ENCODE results near the gene ARNT2. TPM values are rescaled to one million over a fixed set of nuclear protein-coding genes. Genes with fewer than 3 reads are reported as not detected.

Gene ARNT2
- total and polyA plus RNA-seq, 10 of the 15 experiments (the other 5 are each of a cell fraction or from before 2014, with no cell fraction given), result 0.07 to 0.49 (median 0.09) TPM; not detected in 6

DNA sequence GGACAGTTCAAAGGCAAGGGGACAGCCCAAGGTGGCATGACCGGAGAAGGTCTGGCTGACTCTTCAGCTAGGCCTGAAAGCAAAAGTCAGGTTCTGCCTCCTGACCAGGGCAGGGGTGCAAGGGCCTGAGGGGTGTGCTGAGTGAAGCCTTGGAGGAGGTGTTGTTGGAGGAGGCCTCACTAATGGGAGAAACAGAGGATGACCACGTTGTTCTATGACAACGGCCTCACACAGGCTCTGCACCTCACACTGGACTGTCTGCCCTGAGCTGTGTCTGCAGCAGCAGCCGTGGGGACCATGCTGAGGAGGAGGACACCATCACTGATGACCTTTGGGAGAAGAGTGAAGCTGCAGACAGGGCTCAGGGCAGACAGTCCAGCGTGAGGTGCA, 174.0 kb downstream of the ARNT2 start:
- Histone ChIP-seq H3K27ac (ENCODE audit: control insufficient read depth, insufficient read depth) (no peak overlapping the region), H3K4me3 (no peak overlapping the region), H4K20me1 (ENCODE audit: control insufficient read depth, insufficient read depth) (no peaks in the 10 kb centered on the region), H3K9me3 (replicated peaks; ENCODE audit: control insufficient read depth, insufficient read depth, low read length) (no peaks in the 10 kb centered on the region), H3K36me3 (ENCODE audit: control insufficient read depth in 2 of 2, insufficient read depth in 2 of 2, low read length in 1 of 2) (no peaks in the 10 kb centered on the region), H3K9ac (ENCODE audit: control insufficient read depth, insufficient read depth, low read length) (no peak overlapping the region), H3K79me2 (ENCODE audit: control insufficient read depth, insufficient read depth, low read length) (no peaks in the 10 kb centered on the region), H2AFZ (ENCODE audit: control insufficient read depth, low read depth, low read length) (no peak overlapping the region), H3K4me1 (ENCODE audit: control insufficient read depth, insufficient read depth, low read length) (no peaks in the 10 kb centered on the region), H3K27me3 (replicated peaks in 1 of 2; ENCODE audit: control insufficient read depth in 2 of 2, insufficient read depth in 2 of 2, low read length in 1 of 2) (peaks cover 0 to 7% of the 10 kb centered on the region in 2 experiments; a peak in 2 of 4 replicates), H3K4me2 (ENCODE audit: control insufficient read depth, insufficient read depth) (no peak overlapping the region)
- ATAC-seq (no peak), DNase-seq (ENCODE audit: low read depth, low spot score) (no peak), FAIRE-seq (no peak)
- in situ Hi-C loops (cut with MboI) (no loop called here), intact Hi-C loops (cut with micrococcal nuclease; ENCODE audit: unreplicated experiment) (no loop called here)
- BruUV-seq (replicated peaks), result no TSS peak
- no peak for TF ChIP-seq RUNX3 (IDR thresholded peaks at IDR 0.05; ENCODE audit: low read length)
- RAD21 ChIA-PET (ENCODE audit: unreplicated experiment), result interaction anchor here (1.2 kb wide), 1 partner anchor 198 kb away, joined by 3 read pairs; no protein-coding TSS in a partner anchor
- CTCF ChIA-PET, result interaction anchor here (0.6 to 1.2 kb wide), 2 partner anchors 198 to 279 kb away, joined by 3 read pairs; no protein-coding TSS in a partner anchor
- POLR2A ChIA-PET, result no interaction called here
- WGBS (ENCODE audit: insufficient coverage, insufficient replicate concordance, low lambda C conversion rate, missing lambda C conversion rate), result 7% methylated on average over 5 of the region's 5 CpGs
- SMC1A ChIA-PET (ENCODE audit: uncharacterized antibody, unreplicated experiment), result no interaction called here

DNA sequence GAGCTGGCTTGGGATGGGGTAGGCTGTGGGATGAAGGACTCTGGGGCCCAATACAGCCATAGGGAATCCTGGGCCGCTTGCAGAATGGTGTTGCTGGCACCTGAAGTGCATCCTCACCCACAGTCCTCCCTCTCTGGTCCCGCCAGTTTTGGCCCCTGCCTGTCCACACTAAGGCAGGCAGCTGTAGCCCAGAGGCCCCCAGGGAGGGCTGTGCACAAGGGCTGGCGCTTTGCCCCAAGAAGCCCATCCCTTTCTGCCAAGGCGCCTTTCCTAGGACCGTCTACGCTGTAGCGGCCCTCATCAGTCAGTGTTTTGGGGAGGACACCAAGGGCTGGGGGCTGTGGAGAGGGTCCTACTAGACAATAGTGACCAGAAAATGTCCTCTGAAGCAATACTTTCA, 174.7 kb downstream of the ARNT2 start:
- 49% methylated on average over 7 of the region's 7 CpGs for WGBS (ENCODE audit: insufficient coverage, insufficient replicate concordance, low lambda C conversion rate, missing lambda C conversion rate)
- Histone ChIP-seq H3K4me3 (no peak overlapping the region), H3K79me2 (ENCODE audit: control insufficient read depth, insufficient read depth, low read length) (no peaks in the 10 kb centered on the region), H3K9me3 (replicated peaks; ENCODE audit: control insufficient read depth, insufficient read depth, low read length) (no peaks in the 10 kb centered on the region), H3K4me1 (ENCODE audit: control insufficient read depth, insufficient read depth, low read length) (no peaks in the 10 kb centered on the region), H3K27ac (ENCODE audit: control insufficient read depth, insufficient read depth) (no peak overlapping the region), H3K36me3 (ENCODE audit: control insufficient read depth in 2 of 2, insufficient read depth in 2 of 2, low read length in 1 of 2) (no peaks in the 10 kb centered on the region), H2AFZ (ENCODE audit: control insufficient read depth, low read depth, low read length) (no peak overlapping the region), H4K20me1 (ENCODE audit: control insufficient read depth, insufficient read depth) (no peaks in the 10 kb centered on the region), H3K27me3 (replicated peaks in 1 of 2; ENCODE audit: control insufficient read depth in 2 of 2, insufficient read depth in 2 of 2, low read length in 1 of 2) (peaks cover 0 to 7% of the 10 kb centered on the region in 2 experiments; a peak in 2 of 4 replicates), H3K4me2 (ENCODE audit: control insufficient read depth, insufficient read depth) (no peak overlapping the region), H3K9ac (ENCODE audit: control insufficient read depth, insufficient read depth, low read length) (no peak overlapping the region)
- intact Hi-C loops (cut with micrococcal nuclease; ENCODE audit: unreplicated experiment) (no loop called here), in situ Hi-C loops (cut with MboI) (no loop called here)
- DNase-seq (ENCODE audit: low read depth, low spot score) (no peak), FAIRE-seq (no peak), ATAC-seq (no peak)
- RAD21 ChIA-PET (ENCODE audit: unreplicated experiment), result no interaction called here
- BruUV-seq (replicated peaks), result no TSS peak
- CTCF ChIA-PET, result interaction anchor here (0.6 to 0.8 kb wide), 2 partner anchors 11 to 278 kb away, joined by 3 read pairs; no protein-coding TSS in a partner anchor
- POLR2A ChIA-PET, result no interaction called here
- TF ChIP-seq, protein P1, sequence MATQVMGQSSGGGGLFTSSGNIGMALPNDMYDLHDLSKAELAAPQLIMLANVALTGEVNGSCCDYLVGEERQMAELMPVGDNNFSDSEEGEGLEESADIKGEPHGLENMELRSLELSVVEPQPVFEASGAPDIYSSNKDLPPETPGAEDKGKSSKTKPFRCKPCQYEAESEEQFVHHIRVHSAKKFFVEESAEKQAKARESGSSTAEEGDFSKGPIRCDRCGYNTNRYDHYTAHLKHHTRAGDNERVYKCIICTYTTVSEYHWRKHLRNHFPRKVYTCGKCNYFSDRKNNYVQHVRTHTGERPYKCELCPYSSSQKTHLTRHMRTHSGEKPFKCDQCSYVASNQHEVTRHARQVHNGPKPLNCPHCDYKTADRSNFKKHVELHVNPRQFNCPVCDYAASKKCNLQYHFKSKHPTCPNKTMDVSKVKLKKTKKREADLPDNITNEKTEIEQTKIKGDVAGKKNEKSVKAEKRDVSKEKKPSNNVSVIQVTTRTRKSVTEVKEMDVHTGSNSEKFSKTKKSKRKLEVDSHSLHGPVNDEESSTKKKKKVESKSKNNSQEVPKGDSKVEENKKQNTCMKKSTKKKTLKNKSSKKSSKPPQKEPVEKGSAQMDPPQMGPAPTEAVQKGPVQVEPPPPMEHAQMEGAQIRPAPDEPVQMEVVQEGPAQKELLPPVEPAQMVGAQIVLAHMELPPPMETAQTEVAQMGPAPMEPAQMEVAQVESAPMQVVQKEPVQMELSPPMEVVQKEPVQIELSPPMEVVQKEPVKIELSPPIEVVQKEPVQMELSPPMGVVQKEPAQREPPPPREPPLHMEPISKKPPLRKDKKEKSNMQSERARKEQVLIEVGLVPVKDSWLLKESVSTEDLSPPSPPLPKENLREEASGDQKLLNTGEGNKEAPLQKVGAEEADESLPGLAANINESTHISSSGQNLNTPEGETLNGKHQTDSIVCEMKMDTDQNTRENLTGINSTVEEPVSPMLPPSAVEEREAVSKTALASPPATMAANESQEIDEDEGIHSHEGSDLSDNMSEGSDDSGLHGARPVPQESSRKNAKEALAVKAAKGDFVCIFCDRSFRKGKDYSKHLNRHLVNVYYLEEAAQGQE (IDR thresholded peaks at IDR 0.05; ENCODE audit: low read depth, low read length), result no peak
- TF ChIP-seq IKZF1 (conservative IDR thresholded peaks at IDR 0.05) (no peak), BCL11A (IDR thresholded peaks at IDR 0.05; ENCODE audit: low read depth, low read length) (no peak)
- SMC1A ChIA-PET (ENCODE audit: uncharacterized antibody, unreplicated experiment), result no interaction called here

Data from GM12878 (cell line).